GM23338 (cell line): ENCODE measurements around the gene WFDC8. TPM values are rescaled to one million over a fixed set of nuclear protein-coding genes. Genes with fewer than 3 reads are reported as not detected.

Source experiments
- ATAC-seq: fragments of 200-7000 bp; cut with Tn5 transposase; 3 replicates; pipeline ENCODE4 v1.9.1; 2020
- DNase-seq: peaks from one replicate; pipeline ENCODE4 v3.0.0-alpha.2; 2015; ENCODE audit warnings: low spot score
- H2AFZ ChIP-seq: fragments of 200-600 bp; sonication (generic); 2 replicates; pipeline ENCODE4 v1.8.0; 2016; ENCODE audit warnings: antibody characterized with exemption, mild to moderate bottlenecking, moderate library complexity
- H3F3A ChIP-seq: fragments of 200-600 bp; sonication (generic); replicated peaks from 2 replicates; pipeline ENCODE4 v1.8.0; 2017; ENCODE audit warnings: antibody characterized with exemption, mixed run types, low read depth
- H3K27ac ChIP-seq: fragments of 200-600 bp; sonication (generic); 2 replicates; pipeline ENCODE4 v1.6.1; 2016; ENCODE audit warnings: low read depth
- H3K27me3 ChIP-seq: fragments of 200-600 bp; sonication (generic); 2 replicates; pipeline ENCODE4 v1.8.0; 2016; ENCODE audit warnings: mild to moderate bottlenecking, mixed run types, moderate library complexity; ENCODE audit not compliant: insufficient read depth
- H3K36me3 ChIP-seq: fragments of 200-600 bp; sonication (generic); 2 replicates; pipeline ENCODE4 v1.8.0; 2016; ENCODE audit warnings: mild to moderate bottlenecking; ENCODE audit not compliant: insufficient read depth
- H3K4me1 ChIP-seq: fragments of 200-600 bp; sonication (generic); 2 replicates; pipeline ENCODE4 v1.8.0; 2016; ENCODE audit warnings: mild to moderate bottlenecking, moderate library complexity; ENCODE audit not compliant: insufficient read depth
- H3K4me2 ChIP-seq: fragments of 200-600 bp; sonication (generic); 2 replicates; pipeline ENCODE4 v1.7.1; 2017; ENCODE audit warnings: mixed run types
- H3K4me3 ChIP-seq: fragments of 200-600 bp; sonication (generic); 2 replicates; pipeline ENCODE4 v1.6.1; 2016; ENCODE audit warnings: mixed run types
- H3K79me2 ChIP-seq: fragments of 200-600 bp; sonication (generic); replicated peaks from 2 replicates; pipeline ENCODE4 v1.8.0; 2017; ENCODE audit warnings: mild to moderate bottlenecking; ENCODE audit not compliant: insufficient read depth
- H3K9me2 ChIP-seq: fragments of 200-600 bp; sonication (generic); 2 replicates; pipeline ENCODE4 v1.8.0; 2017; ENCODE audit not compliant: insufficient read depth
- H4K20me1 ChIP-seq: fragments of 200-600 bp; sonication (generic); replicated peaks from 2 replicates; pipeline ENCODE4 v1.8.0; 2017; ENCODE audit warnings: mild to moderate bottlenecking; ENCODE audit not compliant: insufficient read depth
- H3K27ac Mint-ChIP-seq: 2 replicates; pipeline ENCODE4 v1.8.0; 2020; ENCODE audit warnings: inconsistent platforms, mild to moderate bottlenecking, moderate library complexity, mixed read lengths
- H3K27me3 Mint-ChIP-seq: 3 replicates; pipeline ENCODE4 v1.8.0; 2022; ENCODE audit warnings: low read depth, mild to moderate bottlenecking, moderate library complexity, mixed read lengths, inconsistent platforms; ENCODE audit not compliant: insufficient read depth, poor library complexity
- H3K36me3 Mint-ChIP-seq: 3 replicates; pipeline ENCODE4 v1.8.0; 2021; ENCODE audit warnings: low read depth, mild to moderate bottlenecking, inconsistent platforms, moderate library complexity, mixed read lengths
- H3K4me1 Mint-ChIP-seq: 3 replicates; pipeline ENCODE4 v1.8.0; 2020; ENCODE audit warnings: mild to moderate bottlenecking, inconsistent platforms, mixed read lengths
- H3K4me3 Mint-ChIP-seq: 3 replicates; pipeline ENCODE4 v1.8.0; 2021; ENCODE audit warnings: moderate library complexity, mild to moderate bottlenecking, inconsistent platforms, mixed read lengths
- H3K9me3 Mint-ChIP-seq: 3 replicates; pipeline ENCODE4 v1.8.0; 2020; ENCODE audit warnings: moderate library complexity, mild to moderate bottlenecking, inconsistent platforms, mixed read lengths
- CREB1 ChIP-seq: fragments of 250-450 bp; sonication (Bioruptor Pico); IDR thresholded peaks from 2 replicates; pipeline ENCODE4 v1.5.0; 2020; ENCODE audit warnings: low read depth, mild to moderate bottlenecking, moderate library complexity
- EZH2 ChIP-seq: fragments of 200-600 bp; sonication (generic); IDR thresholded peaks from one replicate; pipeline ENCODE4 v1.8.0; 2017; ENCODE audit warnings: antibody characterized with exemption, mild to moderate bottlenecking, low read depth; ENCODE audit not compliant: unreplicated experiment
- EZH2phosphoT487 ChIP-seq: fragments of 200-600 bp; sonication (generic); IDR thresholded peaks from one replicate; pipeline ENCODE4 v1.8.1; 2018; ENCODE audit warnings: antibody characterized with exemption; ENCODE audit not compliant: unreplicated experiment
- JUNB ChIP-seq: IDR thresholded peaks from one replicate; pipeline ENCODE4 v1.6.1; 2016; ENCODE audit warnings: antibody characterized with exemption; ENCODE audit not compliant: unreplicated experiment
- NANOG ChIP-seq: IDR thresholded peaks from 2 replicates; pipeline ENCODE4 v1.6.1; 2016; ENCODE audit warnings: antibody characterized with exemption, borderline replicate concordance
- POLR2AphosphoS5 ChIP-seq: IDR thresholded peaks from 2 replicates; pipeline ENCODE4 v1.6.1; 2016; ENCODE audit warnings: antibody characterized with exemption, low read depth
- STAT1 ChIP-seq: IDR thresholded peaks from one replicate; pipeline ENCODE4 v1.6.1; 2016; ENCODE audit warnings: antibody characterized with exemption; ENCODE audit not compliant: unreplicated experiment
- ZNF114 ChIP-seq: fragments of 250-450 bp; sonication (Bioruptor Pico); IDR thresholded peaks from 2 replicates; pipeline ENCODE4 v1.5.0; 2020; ENCODE audit warnings: mild to moderate bottlenecking, moderate library complexity
- ZNF331 ChIP-seq: fragments of 250-450 bp; sonication (Bioruptor Pico); IDR thresholded peaks from 2 replicates; pipeline ENCODE4 v1.5.0; 2020; ENCODE audit warnings: low read depth, mild to moderate bottlenecking, moderate library complexity
- polyA plus RNA-seq: library from polyadenylated mRNA; unstranded; fragments of >200 nt; fragmentation: Nextera tagmentation; extraction: Ambion mirVana; gene quantifications from 2 replicates; pipeline ENCODE4 v1.2.1, GENCODE V29; 2016
- total RNA-seq: library from RNA; depleted of rRNA; stranded (reverse); fragments of >200 nt; shearing (Covaris generic); gene quantifications from 2 replicates; pipeline ENCODE4 v1.2.3, GENCODE V29; 2014
- TF ChIP-seq, protein P1 (sequence below), 2 experiments: fragments of 200-600 bp in 1 of 2; sonication (generic) in 1 of 2; conservative IDR thresholded peaks; 2 replicates each; pipeline versions ENCODE4 v1.5.1 to v1.6.1; 2016 to 2017; ENCODE audit warnings: antibody characterized with exemption in 2 of 2, low read depth in 2 of 2, mild to moderate bottlenecking in 2 of 2, moderate library complexity in 1 of 2
- TF ChIP-seq, protein P2 (sequence below): fragments of 250-450 bp; sonication (Bioruptor Pico); IDR thresholded peaks from 2 replicates; pipeline ENCODE4 v1.5.0; 2020; ENCODE audit warnings: mild to moderate bottlenecking, moderate library complexity
- TF ChIP-seq, protein P3 (sequence below): IDR thresholded peaks from 2 replicates; pipeline ENCODE4 v1.6.1; 2016; ENCODE audit warnings: antibody characterized with exemption
- TF ChIP-seq, protein P4 (sequence below): IDR thresholded peaks from one replicate; pipeline ENCODE4 v1.6.1; 2018; ENCODE audit warnings: antibody characterized with exemption; ENCODE audit not compliant: unreplicated experiment

Gene WFDC8
- total and polyA plus RNA-seq, 2 experiments from 2014 or later, result 0.23 TPM; not detected in 1

DNA sequence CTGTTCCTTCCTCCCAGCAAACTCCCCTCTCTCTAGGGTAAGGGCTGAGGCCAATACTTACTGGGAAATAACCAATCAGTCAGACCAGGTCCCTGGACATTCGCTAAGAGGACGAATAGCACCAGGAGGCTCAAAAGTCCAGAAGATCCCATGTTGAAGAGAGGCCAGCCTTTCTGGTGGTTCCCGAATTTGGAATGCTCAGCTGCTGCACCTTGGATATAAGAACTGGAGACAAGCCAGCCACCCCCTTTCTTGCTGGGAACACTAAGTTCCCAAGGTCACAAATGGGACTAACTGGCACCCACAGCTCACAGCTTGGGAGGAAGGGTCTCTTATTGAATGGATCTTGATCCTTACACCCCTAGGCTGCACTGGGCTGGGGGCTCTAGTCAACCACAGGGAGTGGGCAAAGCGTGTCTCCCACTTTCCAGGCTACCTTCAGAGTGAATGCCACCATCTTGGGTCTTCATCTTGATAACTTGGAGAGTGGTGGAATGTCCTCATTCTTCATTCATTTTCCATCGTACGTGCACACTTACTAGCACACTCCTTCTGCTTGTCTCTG lies 31.8 kb downstream of the WFDC8 start, which contains the start of gene EPPIN:
EPPIN (minus strand) TSS at position 196 of the 565 bp plus-strand sequence; CDS start at position 152, 44 bp downstream.
- TF ChIP-seq ZNF331 (CRISPR knock-in tag) (no peak), POLR2AphosphoS5 (no peak), EZH2 (no peak), NANOG (no peak), CREB1 (CRISPR knock-in tag) (no peak), EZH2phosphoT487 (no peak), STAT1 (no peak), ZNF114 (CRISPR knock-in tag) (no peak), JUNB (no peak)
- TF ChIP-seq, protein P1, sequence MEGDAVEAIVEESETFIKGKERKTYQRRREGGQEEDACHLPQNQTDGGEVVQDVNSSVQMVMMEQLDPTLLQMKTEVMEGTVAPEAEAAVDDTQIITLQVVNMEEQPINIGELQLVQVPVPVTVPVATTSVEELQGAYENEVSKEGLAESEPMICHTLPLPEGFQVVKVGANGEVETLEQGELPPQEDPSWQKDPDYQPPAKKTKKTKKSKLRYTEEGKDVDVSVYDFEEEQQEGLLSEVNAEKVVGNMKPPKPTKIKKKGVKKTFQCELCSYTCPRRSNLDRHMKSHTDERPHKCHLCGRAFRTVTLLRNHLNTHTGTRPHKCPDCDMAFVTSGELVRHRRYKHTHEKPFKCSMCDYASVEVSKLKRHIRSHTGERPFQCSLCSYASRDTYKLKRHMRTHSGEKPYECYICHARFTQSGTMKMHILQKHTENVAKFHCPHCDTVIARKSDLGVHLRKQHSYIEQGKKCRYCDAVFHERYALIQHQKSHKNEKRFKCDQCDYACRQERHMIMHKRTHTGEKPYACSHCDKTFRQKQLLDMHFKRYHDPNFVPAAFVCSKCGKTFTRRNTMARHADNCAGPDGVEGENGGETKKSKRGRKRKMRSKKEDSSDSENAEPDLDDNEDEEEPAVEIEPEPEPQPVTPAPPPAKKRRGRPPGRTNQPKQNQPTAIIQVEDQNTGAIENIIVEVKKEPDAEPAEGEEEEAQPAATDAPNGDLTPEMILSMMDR (conservative IDR thresholded peaks at IDR 0.05; ENCODE audit: low read depth in 2 of 2), result no peak
- TF ChIP-seq, protein P2, sequence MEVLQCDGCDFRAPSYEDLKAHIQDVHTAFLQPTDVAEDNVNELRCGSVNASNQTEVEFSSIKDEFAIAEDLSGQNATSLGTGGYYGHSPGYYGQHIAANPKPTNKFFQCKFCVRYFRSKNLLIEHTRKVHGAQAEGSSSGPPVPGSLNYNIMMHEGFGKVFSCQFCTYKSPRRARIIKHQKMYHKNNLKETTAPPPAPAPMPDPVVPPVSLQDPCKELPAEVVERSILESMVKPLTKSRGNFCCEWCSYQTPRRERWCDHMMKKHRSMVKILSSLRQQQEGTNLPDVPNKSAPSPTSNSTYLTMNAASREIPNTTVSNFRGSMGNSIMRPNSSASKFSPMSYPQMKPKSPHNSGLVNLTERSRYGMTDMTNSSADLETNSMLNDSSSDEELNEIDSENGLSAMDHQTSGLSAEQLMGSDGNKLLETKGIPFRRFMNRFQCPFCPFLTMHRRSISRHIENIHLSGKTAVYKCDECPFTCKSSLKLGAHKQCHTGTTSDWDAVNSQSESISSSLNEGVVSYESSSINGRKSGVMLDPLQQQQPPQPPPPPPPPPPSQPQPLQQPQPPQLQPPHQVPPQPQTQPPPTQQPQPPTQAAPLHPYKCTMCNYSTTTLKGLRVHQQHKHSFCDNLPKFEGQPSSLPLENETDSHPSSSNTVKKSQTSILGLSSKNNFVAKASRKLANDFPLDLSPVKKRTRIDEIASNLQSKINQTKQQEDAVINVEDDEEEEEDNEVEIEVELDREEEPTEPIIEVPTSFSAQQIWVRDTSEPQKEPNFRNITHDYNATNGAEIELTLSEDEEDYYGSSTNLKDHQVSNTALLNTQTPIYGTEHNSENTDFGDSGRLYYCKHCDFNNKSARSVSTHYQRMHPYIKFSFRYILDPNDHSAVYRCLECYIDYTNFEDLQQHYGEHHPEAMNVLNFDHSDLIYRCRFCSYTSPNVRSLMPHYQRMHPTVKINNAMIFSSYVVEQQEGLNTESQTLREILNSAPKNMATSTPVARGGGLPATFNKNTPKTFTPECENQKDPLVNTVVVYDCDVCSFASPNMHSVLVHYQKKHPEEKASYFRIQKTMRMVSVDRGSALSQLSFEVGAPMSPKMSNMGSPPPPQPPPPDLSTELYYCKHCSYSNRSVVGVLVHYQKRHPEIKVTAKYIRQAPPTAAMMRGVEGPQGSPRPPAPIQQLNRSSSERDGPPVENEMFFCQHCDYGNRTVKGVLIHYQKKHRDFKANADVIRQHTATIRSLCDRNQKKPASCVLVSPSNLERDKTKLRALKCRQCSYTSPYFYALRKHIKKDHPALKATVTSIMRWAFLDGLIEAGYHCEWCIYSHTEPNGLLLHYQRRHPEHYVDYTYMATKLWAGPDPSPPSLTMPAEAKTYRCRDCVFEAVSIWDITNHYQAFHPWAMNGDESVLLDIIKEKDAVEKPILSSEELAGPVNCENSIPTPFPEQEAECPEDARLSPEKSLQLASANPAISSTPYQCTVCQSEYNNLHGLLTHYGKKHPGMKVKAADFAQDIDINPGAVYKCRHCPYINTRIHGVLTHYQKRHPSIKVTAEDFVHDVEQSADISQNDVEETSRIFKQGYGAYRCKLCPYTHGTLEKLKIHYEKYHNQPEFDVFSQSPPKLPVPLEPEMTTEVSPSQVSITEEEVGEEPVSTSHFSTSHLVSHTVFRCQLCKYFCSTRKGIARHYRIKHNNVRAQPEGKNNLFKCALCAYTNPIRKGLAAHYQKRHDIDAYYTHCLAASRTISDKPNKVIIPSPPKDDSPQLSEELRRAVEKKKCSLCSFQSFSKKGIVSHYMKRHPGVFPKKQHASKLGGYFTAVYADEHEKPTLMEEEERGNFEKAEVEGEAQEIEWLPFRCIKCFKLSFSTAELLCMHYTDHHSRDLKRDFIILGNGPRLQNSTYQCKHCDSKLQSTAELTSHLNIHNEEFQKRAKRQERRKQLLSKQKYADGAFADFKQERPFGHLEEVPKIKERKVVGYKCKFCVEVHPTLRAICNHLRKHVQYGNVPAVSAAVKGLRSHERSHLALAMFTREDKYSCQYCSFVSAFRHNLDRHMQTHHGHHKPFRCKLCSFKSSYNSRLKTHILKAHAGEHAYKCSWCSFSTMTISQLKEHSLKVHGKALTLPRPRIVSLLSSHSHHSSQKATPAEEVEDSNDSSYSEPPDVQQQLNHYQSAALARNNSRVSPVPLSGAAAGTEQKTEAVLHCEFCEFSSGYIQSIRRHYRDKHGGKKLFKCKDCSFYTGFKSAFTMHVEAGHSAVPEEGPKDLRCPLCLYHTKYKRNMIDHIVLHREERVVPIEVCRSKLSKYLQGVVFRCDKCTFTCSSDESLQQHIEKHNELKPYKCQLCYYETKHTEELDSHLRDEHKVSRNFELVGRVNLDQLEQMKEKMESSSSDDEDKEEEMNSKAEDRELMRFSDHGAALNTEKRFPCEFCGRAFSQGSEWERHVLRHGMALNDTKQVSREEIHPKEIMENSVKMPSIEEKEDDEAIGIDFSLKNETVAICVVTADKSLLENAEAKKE, result no peak
- TF ChIP-seq, protein P3, sequence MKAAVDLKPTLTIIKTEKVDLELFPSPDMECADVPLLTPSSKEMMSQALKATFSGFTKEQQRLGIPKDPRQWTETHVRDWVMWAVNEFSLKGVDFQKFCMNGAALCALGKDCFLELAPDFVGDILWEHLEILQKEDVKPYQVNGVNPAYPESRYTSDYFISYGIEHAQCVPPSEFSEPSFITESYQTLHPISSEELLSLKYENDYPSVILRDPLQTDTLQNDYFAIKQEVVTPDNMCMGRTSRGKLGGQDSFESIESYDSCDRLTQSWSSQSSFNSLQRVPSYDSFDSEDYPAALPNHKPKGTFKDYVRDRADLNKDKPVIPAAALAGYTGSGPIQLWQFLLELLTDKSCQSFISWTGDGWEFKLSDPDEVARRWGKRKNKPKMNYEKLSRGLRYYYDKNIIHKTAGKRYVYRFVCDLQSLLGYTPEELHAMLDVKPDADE, result no peak
- TF ChIP-seq, protein P4, sequence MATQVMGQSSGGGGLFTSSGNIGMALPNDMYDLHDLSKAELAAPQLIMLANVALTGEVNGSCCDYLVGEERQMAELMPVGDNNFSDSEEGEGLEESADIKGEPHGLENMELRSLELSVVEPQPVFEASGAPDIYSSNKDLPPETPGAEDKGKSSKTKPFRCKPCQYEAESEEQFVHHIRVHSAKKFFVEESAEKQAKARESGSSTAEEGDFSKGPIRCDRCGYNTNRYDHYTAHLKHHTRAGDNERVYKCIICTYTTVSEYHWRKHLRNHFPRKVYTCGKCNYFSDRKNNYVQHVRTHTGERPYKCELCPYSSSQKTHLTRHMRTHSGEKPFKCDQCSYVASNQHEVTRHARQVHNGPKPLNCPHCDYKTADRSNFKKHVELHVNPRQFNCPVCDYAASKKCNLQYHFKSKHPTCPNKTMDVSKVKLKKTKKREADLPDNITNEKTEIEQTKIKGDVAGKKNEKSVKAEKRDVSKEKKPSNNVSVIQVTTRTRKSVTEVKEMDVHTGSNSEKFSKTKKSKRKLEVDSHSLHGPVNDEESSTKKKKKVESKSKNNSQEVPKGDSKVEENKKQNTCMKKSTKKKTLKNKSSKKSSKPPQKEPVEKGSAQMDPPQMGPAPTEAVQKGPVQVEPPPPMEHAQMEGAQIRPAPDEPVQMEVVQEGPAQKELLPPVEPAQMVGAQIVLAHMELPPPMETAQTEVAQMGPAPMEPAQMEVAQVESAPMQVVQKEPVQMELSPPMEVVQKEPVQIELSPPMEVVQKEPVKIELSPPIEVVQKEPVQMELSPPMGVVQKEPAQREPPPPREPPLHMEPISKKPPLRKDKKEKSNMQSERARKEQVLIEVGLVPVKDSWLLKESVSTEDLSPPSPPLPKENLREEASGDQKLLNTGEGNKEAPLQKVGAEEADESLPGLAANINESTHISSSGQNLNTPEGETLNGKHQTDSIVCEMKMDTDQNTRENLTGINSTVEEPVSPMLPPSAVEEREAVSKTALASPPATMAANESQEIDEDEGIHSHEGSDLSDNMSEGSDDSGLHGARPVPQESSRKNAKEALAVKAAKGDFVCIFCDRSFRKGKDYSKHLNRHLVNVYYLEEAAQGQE, result no peak
- Histone ChIP-seq H3K36me3 (no peaks in the 10 kb centered on the region), H3K27ac (no peak within 1 kb of the TSS), H3K4me1 (no peaks in the 10 kb centered on the region), H3K4me2 (no peak within 1 kb of the TSS), H3K27me3 (no peaks in the 10 kb centered on the region), H2AFZ (no peak within 1 kb of the TSS), H4K20me1 (no peaks in the 10 kb centered on the region), H3K9me2 (peaks cover 14% of the 10 kb centered on the region; the same call in 1 of the 2 replicates), H3K4me3 (no peak within 1 kb of the TSS), H3F3A (no peaks in the 10 kb centered on the region), H3K79me2 (no peaks in the 10 kb centered on the region)
- no peaks in the 10 kb centered on the region; the same call in 2 of the 3 replicates for H3K9me3 Mint-ChIP-seq
- DNase-seq, result no peak
- H3K36me3 Mint-ChIP-seq, result no peaks in the 10 kb centered on the region; the same call in 1 of the 3 replicates
- ATAC-seq, result no peak
- H3K27me3 Mint-ChIP-seq, result peaks cover 1% of the 10 kb centered on the region
- peak within 1 kb of the TSS; percentile 69 for H3K27ac Mint-ChIP-seq
- peaks cover 8% of the 10 kb centered on the region; the same call in 2 of the 3 replicates for H3K4me1 Mint-ChIP-seq
- H3K4me3 Mint-ChIP-seq, result no peak within 1 kb of the TSS
